Measurements from ENCODE around the gene C2orf92. TPM values are rescaled to one million over a fixed set of nuclear protein-coding genes. Genes with fewer than 3 reads are reported as not detected.

The C2orf92 gene
- total RNA-seq, 1 donor from 2014 or later: 1.3 TPM

DNA sequence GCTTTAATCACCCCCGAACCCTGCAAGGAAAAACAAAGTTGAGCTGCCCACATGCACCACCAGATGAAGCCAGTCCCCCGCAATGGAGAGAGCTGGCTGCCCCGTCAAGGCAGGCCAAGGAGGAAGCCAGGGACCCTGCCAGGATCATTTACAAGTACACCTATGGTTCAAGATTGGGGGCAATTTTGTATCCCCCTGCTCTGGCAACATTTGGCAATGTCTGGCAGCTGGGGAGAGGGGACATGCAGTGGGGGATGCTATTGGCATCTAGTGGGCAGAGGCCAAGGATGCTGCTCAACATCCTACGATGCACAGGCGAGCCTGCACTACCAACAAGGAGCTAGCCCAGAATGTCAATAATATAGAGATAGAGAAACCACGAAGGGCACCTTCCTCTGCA is 7.6 kb upstream of the C2orf92 start:
- DNase-seq (ENCODE audit: low read depth): no peak
- TF ChIP-seq, protein P1, sequence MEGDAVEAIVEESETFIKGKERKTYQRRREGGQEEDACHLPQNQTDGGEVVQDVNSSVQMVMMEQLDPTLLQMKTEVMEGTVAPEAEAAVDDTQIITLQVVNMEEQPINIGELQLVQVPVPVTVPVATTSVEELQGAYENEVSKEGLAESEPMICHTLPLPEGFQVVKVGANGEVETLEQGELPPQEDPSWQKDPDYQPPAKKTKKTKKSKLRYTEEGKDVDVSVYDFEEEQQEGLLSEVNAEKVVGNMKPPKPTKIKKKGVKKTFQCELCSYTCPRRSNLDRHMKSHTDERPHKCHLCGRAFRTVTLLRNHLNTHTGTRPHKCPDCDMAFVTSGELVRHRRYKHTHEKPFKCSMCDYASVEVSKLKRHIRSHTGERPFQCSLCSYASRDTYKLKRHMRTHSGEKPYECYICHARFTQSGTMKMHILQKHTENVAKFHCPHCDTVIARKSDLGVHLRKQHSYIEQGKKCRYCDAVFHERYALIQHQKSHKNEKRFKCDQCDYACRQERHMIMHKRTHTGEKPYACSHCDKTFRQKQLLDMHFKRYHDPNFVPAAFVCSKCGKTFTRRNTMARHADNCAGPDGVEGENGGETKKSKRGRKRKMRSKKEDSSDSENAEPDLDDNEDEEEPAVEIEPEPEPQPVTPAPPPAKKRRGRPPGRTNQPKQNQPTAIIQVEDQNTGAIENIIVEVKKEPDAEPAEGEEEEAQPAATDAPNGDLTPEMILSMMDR (conservative IDR thresholded peaks at IDR 0.05; ENCODE audit: low read depth, low read length): no peak
- peak overlapping the region; percentile 76 for H3K4me3 ChIP-seq (ENCODE audit: low read depth, low read length)

DNA sequence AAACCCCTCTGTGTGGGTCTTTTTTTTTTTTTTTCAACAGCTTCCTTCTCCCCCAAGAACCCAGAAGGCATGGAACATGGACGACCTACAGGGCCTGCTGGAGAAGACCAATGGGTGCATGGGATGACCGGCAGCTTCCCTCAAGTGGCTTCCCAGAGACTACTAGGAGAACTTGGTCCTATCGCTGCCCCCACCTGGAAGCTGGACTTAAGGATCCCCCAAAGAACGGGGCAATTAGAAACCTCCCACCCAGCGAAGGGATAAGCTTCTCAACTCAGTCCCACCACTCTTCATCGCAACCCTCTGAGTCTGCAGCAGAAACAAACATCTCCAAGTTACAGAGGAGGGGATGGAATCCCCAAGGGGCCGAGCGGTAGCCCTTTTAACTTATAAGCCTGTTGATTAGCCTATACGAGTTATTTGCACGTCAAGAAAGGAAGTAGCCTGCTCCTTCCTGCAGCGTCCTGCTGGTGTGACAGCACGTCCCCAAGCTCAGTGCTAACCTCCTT is 7.1 kb upstream of the C2orf92 start:
- no peak for DNase-seq (ENCODE audit: low read depth)
- H3K4me3 ChIP-seq (ENCODE audit: low read depth, low read length): peak overlapping the region; percentile 76
- TF ChIP-seq, protein P1 (conservative IDR thresholded peaks at IDR 0.05; ENCODE audit: low read depth, low read length): no peak

- TF ChIP-seq, protein P1 (conservative IDR thresholded peaks at IDR 0.05; ENCODE audit: low read depth, low read length): no peak
These were observed 6.5 kb upstream of the C2orf92 start for GRCh38 chr2:97662895-97663625.

DNA sequence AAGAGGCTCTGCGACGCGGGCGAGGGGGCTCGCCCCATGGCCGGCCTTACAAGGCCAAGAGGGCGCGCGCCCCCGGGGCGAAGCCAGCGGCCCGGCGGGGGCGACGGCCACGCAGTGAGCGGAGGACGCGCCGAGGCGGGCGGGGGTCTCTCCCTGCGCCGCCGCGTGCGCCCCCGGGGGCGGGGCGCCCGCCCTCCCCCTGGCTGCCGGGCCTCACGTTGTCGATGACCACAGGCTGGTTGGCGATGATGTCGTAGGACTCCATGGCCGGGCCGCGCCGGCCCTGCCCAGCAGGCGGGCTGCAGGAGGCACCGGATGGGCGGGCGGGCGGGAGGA is 5.9 kb upstream of the C2orf92 start:
- DNase-seq (ENCODE audit: low read depth): no peak
- H3K4me3 ChIP-seq (ENCODE audit: low read depth, low read length): peak overlapping the region; percentile 76
- TF ChIP-seq, protein P1 (conservative IDR thresholded peaks at IDR 0.05; ENCODE audit: low read depth, low read length): no peak

More at GRCh38 chr2:97662895-97663625, 6.5 kb upstream of the C2orf92 start:
- H3K4me3 ChIP-seq (ENCODE audit: low read depth, low read length): peak overlapping the region; percentile 76
- peak; percentile 49 for DNase-seq (ENCODE audit: low read depth)

DNA sequence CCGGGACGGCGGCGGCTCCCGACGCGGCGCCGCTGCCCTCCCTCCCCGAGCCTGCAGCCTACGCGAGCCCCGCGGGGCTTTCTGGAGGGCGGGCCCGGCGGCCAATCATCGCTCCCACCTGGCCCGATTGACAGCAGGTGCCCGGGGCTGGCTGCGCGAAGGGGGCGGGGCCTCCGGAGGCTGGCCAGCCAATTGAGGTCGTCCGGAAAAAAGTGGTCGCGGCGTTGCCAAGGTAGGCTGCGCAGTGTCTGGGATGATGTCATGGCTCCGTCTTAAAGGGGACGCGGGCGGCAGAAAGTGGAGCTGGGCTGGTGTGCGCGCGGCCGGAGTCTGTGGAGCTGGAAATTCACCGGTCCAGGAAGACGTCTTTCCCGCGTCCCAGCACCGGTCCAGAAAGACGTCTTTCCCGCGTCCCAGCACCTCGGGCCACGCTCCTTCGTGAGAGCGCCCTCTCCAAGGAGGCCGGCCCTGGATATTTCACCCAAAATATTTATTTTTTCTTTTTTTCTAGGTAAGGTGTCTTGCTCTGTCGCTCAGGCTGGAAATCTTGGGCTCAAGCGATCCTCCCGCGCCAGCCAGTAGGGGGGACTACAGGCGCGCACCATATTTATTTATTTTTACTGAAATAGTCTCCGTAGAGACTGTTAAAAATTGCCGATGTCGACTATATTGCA is 5.4 kb upstream of the C2orf92 start, which contains the start of gene ACTR1B:
ACTR1B (minus strand) TSS at position 83 of the 674 bp plus-strand sequence. CDS start 154 bp downstream, outside the sequence.
- DNase-seq (ENCODE audit: low read depth): peak; percentile 72
- peak within 1 kb of the TSS; percentile 76 for H3K4me3 ChIP-seq (ENCODE audit: low read depth, low read length)
- TF ChIP-seq, protein P1 (conservative IDR thresholded peaks at IDR 0.05; ENCODE audit: low read depth, low read length): peak; percentile 66

DNA sequence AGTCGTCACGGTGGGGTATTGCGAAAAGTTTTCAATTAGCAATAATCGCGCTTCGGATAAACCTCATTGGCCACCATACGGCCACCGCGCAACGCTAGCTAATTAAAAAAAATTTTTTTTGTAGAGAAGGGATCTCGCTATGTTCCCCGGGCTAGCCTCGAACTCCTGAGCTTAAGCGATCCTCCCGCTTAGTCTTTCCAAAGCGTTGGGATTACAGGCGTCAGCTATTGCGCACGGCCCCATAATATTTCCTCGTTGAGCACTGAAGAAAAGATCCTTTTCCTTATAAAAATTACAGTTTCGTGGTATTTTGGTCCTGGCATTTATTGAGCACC is 4.9 kb upstream of the C2orf92 start:
- TF ChIP-seq, protein P1 (conservative IDR thresholded peaks at IDR 0.05; ENCODE audit: low read depth, low read length): no peak
- DNase-seq (ENCODE audit: low read depth): no peak
- H3K4me3 ChIP-seq (ENCODE audit: low read depth, low read length): peak overlapping the region; percentile 76

Measured in epithelial cell of proximal tubule (primary cell).